ENCODE measurements around the gene MYO15A.

The MYO15A gene, protein sequence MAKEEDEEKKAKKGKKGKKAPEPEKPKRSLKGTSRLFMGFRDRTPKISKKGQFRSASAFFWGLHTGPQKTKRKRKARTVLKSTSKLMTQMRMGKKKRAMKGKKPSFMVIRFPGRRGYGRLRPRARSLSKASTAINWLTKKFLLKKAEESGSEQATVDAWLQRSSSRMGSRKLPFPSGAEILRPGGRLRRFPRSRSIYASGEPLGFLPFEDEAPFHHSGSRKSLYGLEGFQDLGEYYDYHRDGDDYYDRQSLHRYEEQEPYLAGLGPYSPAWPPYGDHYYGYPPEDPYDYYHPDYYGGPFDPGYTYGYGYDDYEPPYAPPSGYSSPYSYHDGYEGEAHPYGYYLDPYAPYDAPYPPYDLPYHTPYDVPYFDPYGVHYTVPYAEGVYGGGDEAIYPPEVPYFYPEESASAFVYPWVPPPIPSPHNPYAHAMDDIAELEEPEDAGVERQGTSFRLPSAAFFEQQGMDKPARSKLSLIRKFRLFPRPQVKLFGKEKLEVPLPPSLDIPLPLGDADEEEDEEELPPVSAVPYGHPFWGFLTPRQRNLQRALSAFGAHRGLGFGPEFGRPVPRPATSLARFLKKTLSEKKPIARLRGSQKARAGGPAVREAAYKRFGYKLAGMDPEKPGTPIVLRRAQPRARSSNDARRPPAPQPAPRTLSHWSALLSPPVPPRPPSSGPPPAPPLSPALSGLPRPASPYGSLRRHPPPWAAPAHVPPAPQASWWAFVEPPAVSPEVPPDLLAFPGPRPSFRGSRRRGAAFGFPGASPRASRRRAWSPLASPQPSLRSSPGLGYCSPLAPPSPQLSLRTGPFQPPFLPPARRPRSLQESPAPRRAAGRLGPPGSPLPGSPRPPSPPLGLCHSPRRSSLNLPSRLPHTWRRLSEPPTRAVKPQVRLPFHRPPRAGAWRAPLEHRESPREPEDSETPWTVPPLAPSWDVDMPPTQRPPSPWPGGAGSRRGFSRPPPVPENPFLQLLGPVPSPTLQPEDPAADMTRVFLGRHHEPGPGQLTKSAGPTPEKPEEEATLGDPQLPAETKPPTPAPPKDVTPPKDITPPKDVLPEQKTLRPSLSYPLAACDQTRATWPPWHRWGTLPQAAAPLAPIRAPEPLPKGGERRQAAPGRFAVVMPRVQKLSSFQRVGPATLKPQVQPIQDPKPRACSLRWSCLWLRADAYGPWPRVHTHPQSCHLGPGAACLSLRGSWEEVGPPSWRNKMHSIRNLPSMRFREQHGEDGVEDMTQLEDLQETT (N-terminal part only)

GRCh38 chr17:18108401-18109312, at the start of gene MYO15A:
Gene MYO15A, plus strand, starts transcription at chr17:18108756. Its CDS starts 10,045 bp downstream, at chr17:18118801.
- DNase-seq: no peak

- DNase-seq: no peak
Observed at GRCh38 chr17:18059283-18059682, 49.3 kb upstream of the MYO15A start.

GRCh38 chr17:18064053-18064452, 44.5 kb upstream of the MYO15A start:
- DNase-seq: no peak

GRCh38 chr17:18065546-18065945, 43.0 kb upstream of the MYO15A start:
- no peak for DNase-seq

DNA sequence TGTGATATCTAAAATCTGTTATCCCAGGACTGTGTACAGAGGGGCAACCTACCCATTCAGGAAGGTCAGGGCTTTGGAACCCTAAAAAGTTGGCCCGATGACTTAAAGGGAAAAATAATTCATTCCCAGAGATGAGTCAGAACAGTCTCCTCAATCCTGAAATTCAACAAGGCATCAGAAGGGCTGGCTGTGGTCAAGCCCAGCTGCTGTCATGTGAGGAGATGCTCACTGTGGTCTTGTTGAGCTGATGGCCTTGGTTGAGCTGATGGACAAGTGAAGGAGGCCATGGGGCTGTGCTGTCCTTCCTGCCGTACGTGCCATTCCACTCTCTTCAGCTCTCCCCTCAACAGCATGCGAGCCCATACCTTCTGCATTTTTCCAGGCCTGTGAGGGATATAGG, 41.7 kb upstream of the MYO15A start:
- no peak for DNase-seq

- DNase-seq: no peak
Observed at GRCh38 chr17:18069101-18069500, 39.5 kb upstream of the MYO15A start.

DNA sequence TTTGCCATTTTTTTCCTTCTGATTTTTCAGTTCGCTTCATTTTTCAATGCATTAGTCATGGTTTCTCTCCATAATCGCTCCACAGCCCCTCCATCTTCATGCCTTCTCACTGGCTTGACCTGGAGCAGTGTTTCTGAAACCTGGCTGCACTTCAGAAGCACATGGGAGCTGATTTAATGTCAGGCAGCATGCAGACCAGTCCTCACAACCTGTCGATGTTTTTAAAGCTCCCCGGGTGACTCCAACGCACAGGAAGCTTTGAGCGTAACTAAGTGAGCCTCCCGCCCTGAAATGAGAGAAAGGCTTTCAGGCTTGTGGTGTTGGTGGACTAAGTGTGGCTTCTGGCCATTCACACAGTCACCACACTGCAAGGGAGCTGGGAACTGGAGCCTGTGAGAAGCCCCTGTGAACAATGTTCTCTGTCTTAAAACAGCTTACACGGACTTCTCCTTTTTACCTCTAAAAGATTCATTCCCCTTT, 37.7 kb upstream of the MYO15A start:
- DNase-seq: peak; percentile 61

DNA sequence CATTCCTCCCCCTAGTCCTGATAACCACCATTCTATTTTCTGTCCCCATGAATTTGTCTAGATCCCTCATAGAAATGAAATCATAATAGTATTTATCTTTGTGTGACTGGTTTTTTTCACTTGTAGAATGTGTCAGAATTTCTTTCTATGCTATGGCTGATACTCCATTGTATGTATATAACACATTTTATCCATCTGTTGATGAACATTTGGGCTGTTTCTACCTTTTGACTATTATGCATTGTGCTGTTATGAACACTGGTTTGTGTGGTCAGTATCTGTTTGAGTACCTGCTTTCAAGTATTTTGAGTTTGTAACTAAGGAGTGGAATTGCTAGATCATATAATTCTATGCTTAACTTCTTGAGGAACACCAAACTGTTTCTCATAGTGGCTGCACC, 36.8 kb upstream of the MYO15A start:
- DNase-seq: no peak

GRCh38 chr17:18074566-18075272, 33.8 kb upstream of the MYO15A start:
- no peak for DNase-seq

DNA sequence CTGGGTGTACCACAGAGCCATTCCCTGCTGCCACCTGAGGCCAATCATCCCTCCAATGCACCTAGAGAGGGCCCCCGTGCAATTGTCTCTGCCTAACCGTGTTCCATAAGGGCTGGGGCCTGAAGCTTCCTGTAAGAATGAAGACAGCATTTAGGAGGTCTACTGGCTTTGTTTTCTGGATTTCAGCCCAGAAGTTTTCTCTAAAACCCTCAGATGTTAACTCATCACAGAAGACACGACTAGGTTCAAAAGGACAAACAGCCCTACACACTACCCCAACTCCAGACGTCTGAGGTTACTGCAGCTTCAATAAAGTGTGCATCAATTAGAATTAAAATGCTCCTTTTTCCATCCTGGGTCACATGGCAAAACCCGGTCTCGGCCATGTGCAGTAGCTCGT, 31.6 kb upstream of the MYO15A start:
- no peak for DNase-seq

DNA sequence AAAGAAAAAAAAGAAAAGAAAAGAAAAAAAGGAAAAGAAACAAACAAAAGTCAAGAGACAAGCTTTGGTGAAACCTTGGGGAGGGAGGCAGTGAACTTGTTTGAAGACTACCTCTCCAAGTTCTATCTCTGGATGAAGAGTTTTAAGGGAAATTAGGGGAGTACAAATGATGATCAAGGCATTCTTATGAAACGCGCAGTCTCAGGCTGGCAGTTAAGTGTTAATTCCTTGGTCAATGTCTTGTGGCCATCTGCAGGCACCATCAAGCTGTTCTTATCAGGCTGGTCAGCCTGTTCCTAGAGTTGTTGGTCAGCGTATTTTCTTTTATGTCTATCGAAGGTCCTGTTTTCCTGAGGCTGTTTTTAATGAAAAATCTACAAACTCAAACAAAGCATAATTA, 29.0 kb upstream of the MYO15A start:
- DNase-seq: no peak

DNA sequence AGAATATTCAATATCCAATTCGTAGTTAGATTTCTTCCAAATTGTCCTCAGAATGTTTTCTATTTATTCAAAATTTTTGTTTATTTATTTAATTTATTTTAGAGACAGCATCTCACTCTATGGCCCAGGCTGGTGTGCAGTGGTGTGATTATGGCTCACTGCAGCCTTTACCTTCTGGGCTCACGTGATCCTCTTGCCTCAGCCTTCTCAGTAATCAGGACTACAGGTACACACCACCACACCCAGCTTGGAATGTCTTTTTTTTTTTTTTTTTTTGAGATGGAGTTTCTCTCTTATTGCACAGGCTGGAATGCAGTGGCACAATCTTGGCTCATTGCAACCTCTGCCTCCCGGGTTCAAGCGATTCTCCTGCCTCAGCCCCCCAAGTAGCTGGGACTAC, 24.3 kb upstream of the MYO15A start:
- no peak for DNase-seq

DNA sequence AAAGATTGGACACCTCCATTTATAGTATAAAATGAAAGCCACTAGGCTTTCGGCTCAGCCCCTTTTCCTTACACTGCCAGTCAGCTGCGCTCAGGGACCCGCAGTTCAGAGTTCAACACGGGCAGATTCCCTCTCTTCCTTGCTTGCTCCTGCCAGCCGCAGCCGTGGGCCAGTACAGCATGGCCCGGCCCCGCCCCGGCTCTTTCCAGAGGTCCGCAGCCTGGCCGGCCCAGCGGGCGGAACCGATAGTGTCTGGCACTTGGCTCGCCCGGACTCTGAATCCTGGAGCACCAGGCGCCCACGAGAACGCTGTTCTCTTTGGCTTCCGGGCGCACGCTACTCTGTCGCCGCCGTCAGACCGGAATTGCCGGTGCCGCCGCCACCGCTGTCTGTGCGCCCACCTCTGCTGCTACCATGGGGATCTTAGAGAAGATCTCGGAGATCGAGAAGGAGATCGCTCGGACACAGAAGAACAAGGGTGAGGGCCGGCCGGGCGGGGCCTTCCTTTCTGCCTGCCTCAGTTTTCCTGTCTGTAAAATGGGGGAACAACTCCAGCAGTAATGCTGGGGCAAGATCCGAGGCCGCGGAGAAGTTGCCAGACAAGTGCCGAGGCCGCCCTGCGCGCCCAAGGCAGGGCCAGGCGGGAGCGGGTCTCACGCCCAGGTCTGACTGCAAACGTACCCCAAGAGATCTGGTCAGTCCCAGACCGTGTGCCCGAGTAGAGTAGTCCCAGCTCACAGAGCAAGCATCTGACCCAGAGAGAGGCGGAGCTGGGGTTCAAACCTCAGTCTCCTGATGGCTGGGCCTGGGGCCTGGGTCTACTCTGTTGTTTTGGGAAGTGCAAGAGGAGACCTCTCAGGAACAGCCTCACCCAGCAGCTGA, 20.7 kb upstream of the MYO15A start, which contains the start of gene DRG2:
TSS of gene DRG2 (plus strand) at position 339 of the 882 bp plus-strand sequence. CDS start at position 415, 76 bp downstream.
- DNase-seq: peak; percentile 96

DNA sequence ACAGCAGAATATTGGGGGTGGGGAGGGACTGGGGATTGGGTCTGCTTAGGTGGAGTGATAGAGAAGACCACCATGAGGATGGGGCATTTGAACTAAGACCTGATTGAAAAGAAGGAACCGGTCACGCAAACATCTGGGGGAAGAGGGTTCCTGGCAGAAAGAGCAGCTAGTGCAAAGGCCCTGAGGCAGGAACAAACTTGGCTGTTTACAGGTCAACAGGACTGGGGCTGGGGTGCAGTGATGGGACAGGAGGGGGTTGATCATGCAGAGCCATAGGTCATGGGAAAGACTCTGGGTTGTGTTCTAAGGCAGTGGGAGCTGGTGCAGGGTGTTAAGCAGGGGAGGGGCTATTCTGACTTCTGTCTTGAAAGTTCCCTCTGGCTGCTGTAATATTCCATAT, 18.9 kb upstream of the MYO15A start:
- DNase-seq: no peak

- peak; percentile 89 for DNase-seq
Observed at GRCh38 chr17:18093616-18094408, 14.7 kb upstream of the MYO15A start.

- DNase-seq: no peak
Observed at GRCh38 chr17:18094409-18094807, 14.1 kb upstream of the MYO15A start.

- no peak for DNase-seq
Observed at GRCh38 chr17:18099516-18099915, 9.0 kb upstream of the MYO15A start.

GRCh38 chr17:18100616-18101015, 7.9 kb upstream of the MYO15A start:
- no peak for DNase-seq

- no peak for DNase-seq
Observed at GRCh38 chr17:18101828-18102227, 6.7 kb upstream of the MYO15A start.
